H1 (cell line): ENCODE results near the gene GRAP. TPM values are rescaled to one million over a fixed set of nuclear protein-coding genes. Genes with fewer than 3 reads are reported as not detected.
"Not testable (repeated sequence)": the region's sequence is repeated elsewhere in the genome, so short reads cannot be mapped to it uniquely, and the experiment has no call there.

Source experiments
- CTCF ChIA-PET: fragments of 300-600 bp; sonication (Branson Sonifier 250); formaldehyde crosslinking; loops from one replicate; lab custom pipeline; 2021; ENCODE audit not compliant: partially characterized antibody; lab: Charles Lee
- POLR2A ChIA-PET: fragments of 300-600 bp; sonication (Branson Sonifier 250); formaldehyde crosslinking; loops from one replicate; lab custom pipeline; 2021; ENCODE audit warnings: inconsistent platforms; ENCODE audit not compliant: partially characterized antibody; lab: Charles Lee
- DNase-seq, 2 experiments: peaks; one replicate each; pipeline versions ENCODE4 v3.0.0 to v3.0.0-alpha.2; 2010 to 2022; ENCODE audit warnings: low spot score in 2 of 2, low read depth in 1 of 2, mixed read lengths in 1 of 2
- FAIRE-seq: peaks from 2 replicates; lab custom pipeline; 2011; peaks lifted over from hg19 to GRCh38; lab: Jason Lieb, UNC
- H2AFZ ChIP-seq: 2 replicates; pipeline ENCODE4 v1.8.1; 2012; ENCODE audit warnings: low read length, inconsistent platforms
- H2AK5ac ChIP-seq: 2 replicates; pipeline ENCODE4 v1.6.1; 2013; ENCODE audit warnings: low read depth, low read length
- H2BK120ac ChIP-seq: replicated peaks from 2 replicates; pipeline ENCODE3; 2013; ENCODE audit warnings: low read depth, low read length, inconsistent platforms
- H2BK12ac ChIP-seq: 2 replicates; pipeline ENCODE4 v1.6.1; 2013; ENCODE audit warnings: low read depth, low read length
- H2BK15ac ChIP-seq: 2 replicates; pipeline ENCODE4 v1.6.1; 2013; ENCODE audit warnings: low read length
- H2BK20ac ChIP-seq: 2 replicates; pipeline ENCODE4 v1.6.1; 2013; ENCODE audit warnings: low read length
- H2BK5ac ChIP-seq: 2 replicates; pipeline ENCODE4 v1.6.1; 2013; ENCODE audit warnings: low read depth, low read length
- H3K14ac ChIP-seq: 2 replicates; pipeline ENCODE4 v1.6.1; 2013; ENCODE audit warnings: inconsistent platforms; ENCODE audit not compliant: insufficient read length
- H3K18ac ChIP-seq: 2 replicates; pipeline ENCODE4 v1.6.1; 2013; ENCODE audit warnings: low read length; ENCODE audit errors: extremely low read depth
- H3K23ac ChIP-seq: 2 replicates; pipeline ENCODE4 v1.6.1; 2013; ENCODE audit warnings: inconsistent platforms; ENCODE audit not compliant: insufficient read length
- H3K23me2 ChIP-seq: 2 replicates; pipeline ENCODE4 v1.6.1; 2013; ENCODE audit warnings: low read depth, low read length
- H3K27ac ChIP-seq: 2 replicates; pipeline ENCODE4 v1.6.1; 2011; ENCODE audit warnings: low read depth, low read length, inconsistent platforms
- H3K27me3 ChIP-seq, 4 experiments: replicated peaks in 1 of 4; 1 replicate in 1 of 4; 2 replicates in 3 of 4; pipeline versions ENCODE4 v1.6.1 to v1.8.1; 2011 to 2013; ENCODE audit warnings: low read length in 3 of 4, mild to moderate bottlenecking in 3 of 4, inconsistent platforms in 2 of 4, mixed read lengths in 2 of 4, moderate library complexity in 1 of 4; ENCODE audit not compliant: control insufficient read depth in 3 of 4, insufficient read depth in 3 of 4; ENCODE audit errors: extremely low read depth in 1 of 4
- H3K36me3 ChIP-seq, 4 experiments: 2 replicates each; pipeline versions ENCODE4 v1.6.1 to v1.8.1; 2011 to 2013; ENCODE audit warnings: mild to moderate bottlenecking in 4 of 4, low read length in 3 of 4, moderate library complexity in 2 of 4, control low read depth in 1 of 4, inconsistent platforms in 1 of 4; ENCODE audit not compliant: insufficient read depth in 4 of 4, control insufficient read depth in 2 of 4
- H3K4ac ChIP-seq: replicated peaks from 2 replicates; pipeline ENCODE3; 2013; ENCODE audit warnings: low read length, low read depth, mixed read lengths, inconsistent platforms; ENCODE audit not compliant: insufficient read length
- H3K4me1 ChIP-seq, 4 experiments: replicated peaks in 1 of 4; 1 replicate in 1 of 4; 2 replicates in 3 of 4; pipeline versions ENCODE4 v1.6.1 to v1.8.1; 2011 to 2013; ENCODE audit warnings: low read length in 3 of 4, inconsistent platforms in 2 of 4, mixed read lengths in 1 of 4; ENCODE audit not compliant: insufficient read depth in 4 of 4, control insufficient read depth in 3 of 4
- H3K4me2 ChIP-seq, 2 experiments: 2 replicates each; pipeline versions ENCODE4 v1.6.1 to v1.8.1; 2011 to 2013; ENCODE audit warnings: low read depth in 2 of 2, low read length in 2 of 2, control low read depth in 1 of 2, inconsistent platforms in 1 of 2, mild to moderate bottlenecking in 1 of 2; ENCODE audit not compliant: insufficient read depth in 1 of 2
- H3K4me3 ChIP-seq, 4 experiments: fragments of 200-600, 300-600 bp in 1 of 4; sonication (generic), shearing (Covaris generic), sonication (Bioruptor Twin) in 1 of 4; 2 replicates each; pipeline versions ENCODE4 v1.5.1 to v1.8.1; 2011 to 2016; ENCODE audit warnings: low read length in 4 of 4, low read depth in 3 of 4, control low read depth in 2 of 4, inconsistent platforms in 2 of 4, mild to moderate bottlenecking in 2 of 4, mixed read lengths in 1 of 4, moderate library complexity in 1 of 4; ENCODE audit not compliant: insufficient read depth in 2 of 4; ENCODE audit errors: extremely low read depth in 1 of 4
- H3K56ac ChIP-seq: replicated peaks from 2 replicates; pipeline ENCODE3; 2013; ENCODE audit warnings: low read depth, mild to moderate bottlenecking, mixed read lengths, low read length, inconsistent platforms; ENCODE audit not compliant: insufficient read length
- H3K79me1 ChIP-seq: 2 replicates; pipeline ENCODE4 v1.6.1; 2013; ENCODE audit warnings: low read depth, low read length, control low read depth
- H3K79me2 ChIP-seq, 2 experiments: 2 replicates each; pipeline versions ENCODE4 v1.6.1 to v1.8.1; 2012 to 2013; ENCODE audit warnings: low read length in 2 of 2, mild to moderate bottlenecking in 2 of 2, inconsistent platforms in 1 of 2; ENCODE audit not compliant: insufficient read depth in 2 of 2, control insufficient read depth in 1 of 2
- H3K9ac ChIP-seq, 4 experiments: replicated peaks in 1 of 4; 1 replicate in 1 of 4; 2 replicates in 3 of 4; pipeline versions ENCODE4 v1.6.1 to v1.8.1; 2011 to 2013; ENCODE audit warnings: low read depth in 3 of 4, low read length in 3 of 4, control low read depth in 2 of 4, mild to moderate bottlenecking in 2 of 4, moderate library complexity in 2 of 4, inconsistent platforms in 1 of 4; ENCODE audit errors: extremely low read depth in 1 of 4
- H3K9me3 ChIP-seq, 2 experiments: 2 replicates each; pipeline versions ENCODE4 v1.6.1 to v1.8.1; 2012 to 2013; ENCODE audit warnings: mild to moderate bottlenecking in 2 of 2, moderate library complexity in 2 of 2, control low read depth in 1 of 2, inconsistent platforms in 1 of 2, low read depth in 1 of 2, low read length in 1 of 2, mixed read lengths in 1 of 2; ENCODE audit not compliant: insufficient read depth in 2 of 2
- H4K20me1 ChIP-seq, 2 experiments: replicated peaks in 1 of 2; 2 replicates each; pipeline versions ENCODE3 to v1.8.1; 2011 to 2013; ENCODE audit warnings: inconsistent platforms in 2 of 2, low read length in 2 of 2, mild to moderate bottlenecking in 1 of 2; ENCODE audit not compliant: insufficient read depth in 2 of 2, control insufficient read depth in 1 of 2
- H4K5ac ChIP-seq: 2 replicates; pipeline ENCODE4 v1.6.1; 2013; ENCODE audit warnings: low read length, low read depth, mixed read lengths, inconsistent platforms; ENCODE audit not compliant: insufficient read length
- H4K8ac ChIP-seq: 2 replicates; pipeline ENCODE4 v1.8.0; 2013; ENCODE audit warnings: mild to moderate bottlenecking, moderate library complexity, low read length, inconsistent platforms; ENCODE audit not compliant: insufficient read depth; ENCODE audit errors: extremely low read depth
- H4K91ac ChIP-seq: replicated peaks from 2 replicates; pipeline ENCODE3; 2013; ENCODE audit warnings: low read length, mixed read lengths, inconsistent platforms; ENCODE audit not compliant: insufficient read length
- WGBS, 2 experiments: shearing (Covaris generic) in 1 of 2; methylation state at CpG; one replicate each; pipeline versions ENCODE4 v1.1.6 to v1.1.7; 2013 to 2015; ENCODE audit warnings: low lambda C conversion rate in 2 of 2, mixed read lengths in 2 of 2, inconsistent platforms in 1 of 2, low coverage in 1 of 2, missing lambda C conversion rate in 1 of 2; ENCODE audit not compliant: insufficient replicate concordance in 2 of 2, insufficient coverage in 1 of 2, insufficient read length in 1 of 2; ENCODE audit errors: extremely low coverage in 1 of 2, missing lambda C conversion rate in 1 of 2; 5-methylcytosine and 5-hydroxymethylcytosine counted together
- polyA plus RNA-seq, 7 experiments: library from polyadenylated mRNA; depleted of rRNA in 3 of 7; stranded (reverse) in 5 of 7; unstranded in 2 of 7; fragments of >200 nt in 5 of 7; fragments of 200-250 nt in 2 of 7; gene quantifications; 1 replicate in 5 of 7; 2 replicates in 1 of 7; 4 replicates in 1 of 7; pipeline versions ENCODE4 v1.2.1 to v1.2.3, GENCODE V29; 2011 to 2013; ENCODE audit warnings: missing spikeins in 2 of 7, mixed read lengths in 2 of 7
- total RNA-seq: library from RNA; stranded (reverse); fragmentation: NEBNext Ultra II Directional; extraction: Animal tissue kit (Norgen Biotek cat#: 25700); gene quantifications from 2 replicates; pipeline ENCODE4 v1.2.1, GENCODE V29; 2021

GRAP gene
- total and polyA plus RNA-seq, 2 of the 8 experiments (the other 6 are each of a cell fraction or from before 2014, with no cell fraction given) = 0.18 to 0.24 TPM

- H3K18ac ChIP-seq, H2BK5ac ChIP-seq, H2BK15ac ChIP-seq, H3K14ac ChIP-seq, H4K20me1 ChIP-seq, H3K4ac ChIP-seq, H2BK120ac ChIP-seq, H3K23me2 ChIP-seq, H3K9me3 ChIP-seq, H3K23ac ChIP-seq, H3K4me3 ChIP-seq, CTCF ChIA-PET, DNase-seq, H4K5ac ChIP-seq, H2AK5ac ChIP-seq, FAIRE-seq, POLR2A ChIA-PET, H3K36me3 ChIP-seq, H3K4me1 ChIP-seq, H3K27me3 ChIP-seq, H2BK12ac ChIP-seq, H3K79me2 ChIP-seq, H3K56ac ChIP-seq, H2BK20ac ChIP-seq, H4K8ac ChIP-seq, H3K27ac ChIP-seq, H3K9ac ChIP-seq, H3K4me2 ChIP-seq, H4K91ac ChIP-seq, H2AFZ ChIP-seq, H3K79me1 ChIP-seq: not testable (repeated sequence)
- no CpG with 5 or more reads among the region's 34 CpGs for WGBS, 2 experiments
These were observed 23.8 kb upstream of the GRAP start for GRCh38 chr17:19070318-19071168.

GRCh38 chr17:19064378-19064777 lies 17.6 kb upstream of the GRAP start:
- H4K91ac ChIP-seq, CTCF ChIA-PET: not testable (repeated sequence)

More at GRCh38 chr17:19064378-19064777, 17.6 kb upstream of the GRAP start:
- H2BK5ac ChIP-seq, H3K27ac ChIP-seq, POLR2A ChIA-PET, H3K4ac ChIP-seq, H3K4me1 ChIP-seq, H3K79me2 ChIP-seq, H3K23ac ChIP-seq, H3K18ac ChIP-seq, H3K23me2 ChIP-seq, H2AK5ac ChIP-seq, H3K36me3 ChIP-seq, H2BK120ac ChIP-seq, H4K8ac ChIP-seq, H4K5ac ChIP-seq, H2AFZ ChIP-seq, FAIRE-seq, H2BK20ac ChIP-seq, H3K14ac ChIP-seq, H2BK12ac ChIP-seq, H3K27me3 ChIP-seq, H3K4me3 ChIP-seq, H3K79me1 ChIP-seq, H4K20me1 ChIP-seq, H2BK15ac ChIP-seq, H3K9me3 ChIP-seq, H3K9ac ChIP-seq, H3K4me2 ChIP-seq, H3K56ac ChIP-seq, DNase-seq: not testable (repeated sequence)
- no CpG with 5 or more reads among the region's 17 CpGs for whole genome bisulfite sequencing, 2 experiments
